HG03520 (cell line): ENCODE measurements around the gene UBA3.

ENCODE experiments used
- ATAC-seq: cut with Tn5 transposase; IDR thresholded peaks from one replicate; pipeline ENCODE4 v1.9.1; 2021; ENCODE audit warnings: mild to moderate bottlenecking, moderate library complexity; ENCODE audit not compliant: unreplicated experiment

The UBA3 gene

GRCh38 chr3:69080233-69080920, at the start of gene UBA3:
UBA3 (minus strand) TSS chr3:69080365; CDS start chr3:69080353, 12 bp downstream.
- ATAC-seq = peak; percentile 44

GRCh38 chr3:69129531-69129930, 49.4 kb upstream of the UBA3 start:
- ATAC-seq = no peak

GRCh38 chr3:69128509-69128908, 48.3 kb upstream of the UBA3 start:
- ATAC-seq = no peak

GRCh38 chr3:69126999-69127398, 46.8 kb upstream of the UBA3 start:
- no peak for ATAC-seq

- ATAC-seq = no peak
These were observed 46.1 kb upstream of the UBA3 start for GRCh38 chr3:69126216-69126615.

GRCh38 chr3:69122403-69122802, 42.2 kb upstream of the UBA3 start, which contains the start of gene LMOD3:
LMOD3 (minus strand) TSS chr3:69122595; CDS start chr3:69122386, 209 bp downstream.
- no peak for ATAC-seq

- no peak for ATAC-seq
These were observed 41.8 kb upstream of the UBA3 start for GRCh38 chr3:69121950-69122349.

- no peak for ATAC-seq
These were observed 41.3 kb upstream of the UBA3 start for GRCh38 chr3:69121513-69121912.

- ATAC-seq = peak; percentile 96
These were observed 40.8 kb upstream of the UBA3 start for GRCh38 chr3:69120879-69121464.

GRCh38 chr3:69119681-69120080, 39.5 kb upstream of the UBA3 start:
- ATAC-seq = no peak

GRCh38 chr3:69119138-69119537, 39.0 kb upstream of the UBA3 start:
- ATAC-seq = no peak

- no peak for ATAC-seq
These were observed 38.4 kb upstream of the UBA3 start for GRCh38 chr3:69118555-69118954.

- no peak for ATAC-seq
These were observed 36.7 kb upstream of the UBA3 start for GRCh38 chr3:69116897-69117296.

GRCh38 chr3:69116162-69116561, 36.0 kb upstream of the UBA3 start:
- ATAC-seq = no peak

- no peak for ATAC-seq
These were observed 35.6 kb upstream of the UBA3 start for GRCh38 chr3:69115731-69116130.

GRCh38 chr3:69113536-69113935, 33.4 kb upstream of the UBA3 start:
- no peak for ATAC-seq

GRCh38 chr3:69110941-69111546, 30.9 kb upstream of the UBA3 start:
- ATAC-seq = no peak

GRCh38 chr3:69108811-69109210, 28.6 kb upstream of the UBA3 start:
- ATAC-seq = no peak

GRCh38 chr3:69107841-69108240, 27.7 kb upstream of the UBA3 start:
- ATAC-seq = no peak

GRCh38 chr3:69105320-69105719, 25.2 kb upstream of the UBA3 start:
- no peak for ATAC-seq

GRCh38 chr3:69104586-69104985, 24.4 kb upstream of the UBA3 start:
- no peak for ATAC-seq

GRCh38 chr3:69103123-69103522, 23.0 kb upstream of the UBA3 start:
- ATAC-seq = no peak
